HEK293T (cell line): Measurements from ENCODE around the gene KCNQ2.

Experiments used
- ARNT ChIP-seq: fragments of 450-650 bp; IDR thresholded peaks from 2 replicates; pipeline ENCODE4 v1.6.1; 2017; ENCODE audit warnings: mild to moderate bottlenecking
- BHLHE40 ChIP-seq: fragments of 450-650 bp; IDR thresholded peaks from 2 replicates; pipeline ENCODE4 v1.6.1; 2016; ENCODE audit warnings: mild to moderate bottlenecking, moderate library complexity, borderline replicate concordance
- CTBP1 ChIP-seq: fragments of 450-650 bp; IDR thresholded peaks from 2 replicates; pipeline ENCODE4 v1.6.1; 2016; ENCODE audit warnings: borderline replicate concordance
- ELF4 ChIP-seq: fragments of 450-650 bp; IDR thresholded peaks from 2 replicates; pipeline ENCODE4 v1.6.1; 2017; ENCODE audit warnings: antibody characterized with exemption
- FOXA1 ChIP-seq: fragments of 450-650 bp; IDR thresholded peaks from 2 replicates; pipeline ENCODE4 v1.6.1; 2016; ENCODE audit warnings: mild to moderate bottlenecking
- FOXM1 ChIP-seq: fragments of 450-650 bp; IDR thresholded peaks from 2 replicates; pipeline ENCODE4 v1.6.1; 2017; ENCODE audit warnings: mild to moderate bottlenecking, borderline replicate concordance
- LEF1 ChIP-seq: fragments of 450-650 bp; IDR thresholded peaks from 2 replicates; pipeline ENCODE4 v1.6.1; 2017; ENCODE audit warnings: mild to moderate bottlenecking, borderline replicate concordance
- NFRKB ChIP-seq: fragments of 450-650 bp; IDR thresholded peaks from 2 replicates; pipeline ENCODE4 v1.6.1; 2016; ENCODE audit warnings: mild to moderate bottlenecking, moderate library complexity
- PKNOX1 ChIP-seq: fragments of 450-650 bp; IDR thresholded peaks from 2 replicates; pipeline ENCODE4 v1.6.1; 2016
- SP1 ChIP-seq: fragments of 450-650 bp; IDR thresholded peaks from 2 replicates; pipeline ENCODE4 v1.6.1; 2017
- SUZ12 ChIP-seq: fragments of 450-650 bp; IDR thresholded peaks from 2 replicates; pipeline ENCODE4 v1.6.1; 2016; ENCODE audit warnings: mild to moderate bottlenecking
- TARDBP ChIP-seq: fragments of 450-650 bp; IDR thresholded peaks from 2 replicates; pipeline ENCODE4 v1.6.1; 2016
- ZNF384 ChIP-seq: fragments of 450-650 bp; IDR thresholded peaks from 2 replicates; pipeline ENCODE4 v1.6.1; 2016

GRCh38 chr20:63518351-63518861, 46.0 kb upstream of the KCNQ2 start:
- TF ChIP-seq ELF4 (no peak), CTBP1 (no peak), SP1 (no peak), FOXA1 (no peak), FOXM1 (no peak), ZNF384 (no peak), ARNT (no peak), NFRKB (no peak), BHLHE40 (no peak), TARDBP (no peak), PKNOX1 (no peak), LEF1 (no peak), SUZ12 (no peak)
